GM21526 (cell line): Measurements from ENCODE around the gene SH2D3C.

Source experiments
- ATAC-seq: cut with Tn5 transposase; IDR thresholded peaks from one replicate; pipeline ENCODE4 v1.9.1; 2021; ENCODE audit warnings: moderate library complexity; ENCODE audit not compliant: unreplicated experiment, low FRiP score

SH2D3C gene

DNA sequence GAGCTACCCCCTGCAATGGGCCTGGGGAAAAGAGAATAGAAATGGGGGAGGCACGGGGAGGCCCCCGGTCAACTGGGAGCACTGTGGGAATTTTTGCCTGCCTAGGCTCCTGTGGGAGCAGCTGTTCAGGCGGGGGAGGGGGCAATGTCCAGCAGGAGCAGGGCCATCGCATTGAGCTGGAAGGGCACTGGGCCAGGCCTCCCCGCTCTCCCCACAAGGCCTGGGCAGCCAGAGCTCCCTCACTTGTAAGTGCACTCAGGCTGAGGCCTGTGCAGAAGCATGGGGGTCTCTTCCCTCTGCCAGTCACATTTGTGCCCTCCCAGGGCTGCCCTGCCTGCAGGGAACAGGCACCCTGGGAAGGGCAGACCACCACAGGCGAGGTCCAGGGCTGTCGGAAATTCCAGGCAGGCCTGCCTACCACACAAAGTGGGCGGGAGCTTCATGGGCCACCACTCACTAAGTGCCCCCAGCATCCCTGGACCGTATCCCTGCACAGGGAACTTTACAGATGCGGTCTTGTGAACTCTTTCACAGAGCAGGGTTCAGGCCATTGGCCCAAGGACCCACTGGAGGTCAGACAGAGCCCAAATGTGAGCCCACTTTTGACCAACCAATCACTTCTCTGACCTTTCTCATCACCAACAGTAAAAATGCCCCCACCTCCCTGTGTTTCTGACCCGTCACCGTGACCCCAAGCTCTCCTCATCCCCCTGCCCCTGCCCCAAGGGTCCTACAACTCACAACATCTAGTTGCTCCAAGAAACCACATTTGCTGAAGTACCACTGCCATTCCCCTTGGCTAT lies 72.7 kb downstream of the SH2D3C start:
- no peak for ATAC-seq

DNA sequence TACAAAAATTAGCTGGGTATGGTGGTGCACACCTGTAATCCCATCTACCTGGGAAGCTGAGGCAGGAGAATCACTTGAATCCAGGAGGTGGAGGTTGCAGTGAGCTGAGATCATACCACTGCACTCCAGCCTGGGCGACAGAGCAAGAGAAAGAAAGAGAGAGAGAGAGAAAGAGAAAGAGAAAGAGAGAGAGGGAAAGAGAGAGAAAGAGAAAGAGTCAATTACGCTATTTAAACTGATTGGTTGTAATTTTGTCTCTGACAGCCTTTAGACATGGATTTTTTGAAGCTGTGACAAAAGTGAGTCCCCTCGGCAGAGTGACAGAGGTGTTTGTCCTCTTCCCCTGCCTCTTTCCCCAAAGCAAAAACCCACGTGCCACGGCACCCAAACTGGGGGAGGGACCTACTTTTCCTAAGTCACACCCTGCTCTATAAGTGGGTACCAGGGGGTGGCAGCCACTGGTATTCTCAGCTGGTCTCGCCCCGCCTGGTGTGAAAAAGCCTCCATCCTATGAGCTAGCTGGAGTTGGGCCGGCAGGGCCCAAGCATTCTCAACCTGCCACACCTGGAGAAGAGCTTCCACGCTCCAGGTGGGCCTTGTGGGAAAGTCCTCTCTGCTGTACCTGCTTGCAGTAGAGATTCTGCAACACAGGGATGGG lies 75.0 kb downstream of the SH2D3C start:
- ATAC-seq = no peak

DNA sequence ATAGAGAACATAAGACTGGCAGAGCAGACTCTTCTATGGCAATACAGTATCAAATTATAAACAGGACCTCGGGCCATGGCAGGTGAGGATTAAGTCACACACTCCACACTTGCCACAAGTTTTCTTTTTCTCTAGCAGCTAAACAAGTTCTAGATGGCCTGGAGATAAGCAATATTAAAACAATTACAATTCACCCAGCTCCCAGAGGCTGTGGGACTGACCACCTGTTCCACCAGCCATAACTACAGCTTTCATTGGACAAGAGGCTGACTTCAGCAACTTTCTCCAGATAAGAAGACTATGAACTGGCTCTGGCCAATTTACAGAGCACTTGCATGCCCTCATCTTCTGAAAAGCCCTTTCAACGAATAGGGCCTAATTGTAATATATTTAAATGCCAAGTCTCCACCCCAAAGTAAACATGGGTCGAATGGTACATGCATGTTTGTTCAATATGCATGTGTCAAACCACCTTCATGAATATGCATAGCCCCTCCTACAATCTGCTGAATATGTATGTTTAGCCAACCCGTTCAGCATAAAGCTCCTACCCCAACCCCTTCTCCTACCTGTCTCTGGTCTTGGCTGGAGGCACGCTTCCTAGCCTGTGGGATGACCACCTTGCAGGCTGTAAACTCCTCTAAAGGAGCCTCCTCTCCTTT lies 77.7 kb downstream of the SH2D3C start:
- no peak for ATAC-seq

DNA sequence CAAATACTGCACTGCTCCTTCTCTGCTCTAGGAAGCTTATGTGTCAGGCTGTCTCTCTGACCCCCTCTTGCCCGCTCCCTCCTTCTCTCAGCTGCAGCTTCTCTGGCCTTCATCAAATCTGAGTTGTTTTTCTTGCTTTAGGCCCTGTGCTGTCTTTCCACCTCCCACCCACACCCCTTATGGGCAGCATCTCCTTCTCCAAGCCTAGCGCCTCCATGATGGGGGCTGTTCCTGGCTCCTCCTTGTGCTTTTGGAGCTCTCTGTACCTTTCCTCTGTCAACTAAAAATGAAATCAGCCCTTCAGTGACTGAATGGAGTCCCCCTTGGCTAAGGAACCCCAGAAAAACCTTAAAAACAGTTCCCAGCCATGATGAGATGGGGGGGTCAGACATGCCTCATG lies 78.3 kb downstream of the SH2D3C start:
- ATAC-seq = no peak

DNA sequence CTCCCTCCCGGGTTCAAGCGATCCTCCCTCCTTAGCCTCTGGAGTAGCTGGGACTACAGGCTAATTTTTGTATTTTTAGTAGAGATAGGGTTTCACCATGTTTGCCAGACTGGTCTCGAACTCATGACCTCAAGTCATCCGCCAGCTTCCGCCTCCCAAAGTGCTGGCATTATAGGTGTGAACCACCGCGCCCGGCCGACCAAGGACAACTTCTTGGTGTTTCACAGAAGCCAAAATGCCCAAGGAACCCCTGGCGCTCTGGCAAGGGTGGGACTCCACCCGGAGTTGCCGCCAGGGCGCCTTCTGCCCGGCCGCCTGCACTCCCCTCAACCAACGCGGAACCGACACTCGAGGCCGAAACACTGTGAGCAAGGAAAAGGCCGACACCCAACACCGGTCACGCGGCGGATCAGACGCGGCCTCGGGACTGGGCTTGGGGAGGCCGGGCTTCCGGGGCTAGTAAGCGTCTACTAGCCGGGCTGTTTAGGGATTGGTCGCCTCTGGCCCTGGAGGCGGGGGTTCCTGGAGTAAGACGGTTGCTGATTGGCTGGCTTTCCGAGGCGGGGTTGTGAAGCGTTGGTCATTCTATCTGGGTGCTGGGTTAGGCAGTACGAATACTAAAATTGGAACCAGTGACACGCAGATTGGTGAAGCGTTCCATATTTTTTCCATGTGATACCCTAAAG lies 79.3 kb downstream of the SH2D3C start:
- ATAC-seq = peak; percentile 88

DNA sequence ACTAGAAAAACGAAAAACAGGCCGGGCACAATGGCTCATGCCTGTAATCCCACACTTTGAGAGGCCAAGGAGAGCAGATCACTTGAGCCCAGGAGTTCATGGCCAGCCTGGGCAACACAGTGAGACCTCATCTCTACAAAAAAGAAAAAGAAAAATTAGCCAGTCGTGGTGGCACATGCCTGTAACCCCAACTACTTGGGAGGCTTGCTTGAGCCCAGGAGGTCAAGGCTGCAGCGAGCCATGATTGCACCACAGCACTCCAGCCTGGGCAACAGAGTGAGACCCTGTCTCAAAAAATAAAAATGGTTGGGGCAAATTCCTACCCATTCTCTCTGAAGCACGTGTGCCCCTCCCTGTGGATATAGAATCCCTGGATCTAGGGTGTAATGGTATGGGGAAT lies 80.1 kb downstream of the SH2D3C start:
- ATAC-seq = no peak

DNA sequence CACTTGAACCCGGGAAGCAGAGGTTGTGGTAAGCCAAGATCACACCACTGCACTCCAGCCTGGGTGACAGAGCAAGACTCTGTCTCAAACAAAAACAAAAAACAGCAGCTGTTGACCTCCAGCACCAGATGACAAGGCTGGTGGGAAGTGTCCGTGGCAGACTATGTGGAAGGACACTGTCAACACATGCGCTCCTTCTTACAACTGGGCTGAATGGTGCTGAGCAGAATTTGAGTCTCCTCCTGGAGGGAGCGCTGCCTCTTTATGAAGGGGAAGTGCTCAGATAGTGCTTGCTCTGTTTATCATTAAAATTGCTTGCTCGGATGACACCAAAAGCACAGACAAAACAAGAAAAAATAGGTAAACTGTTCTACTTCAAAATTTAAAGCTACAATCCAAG lies 80.9 kb downstream of the SH2D3C start:
- ATAC-seq = no peak

DNA sequence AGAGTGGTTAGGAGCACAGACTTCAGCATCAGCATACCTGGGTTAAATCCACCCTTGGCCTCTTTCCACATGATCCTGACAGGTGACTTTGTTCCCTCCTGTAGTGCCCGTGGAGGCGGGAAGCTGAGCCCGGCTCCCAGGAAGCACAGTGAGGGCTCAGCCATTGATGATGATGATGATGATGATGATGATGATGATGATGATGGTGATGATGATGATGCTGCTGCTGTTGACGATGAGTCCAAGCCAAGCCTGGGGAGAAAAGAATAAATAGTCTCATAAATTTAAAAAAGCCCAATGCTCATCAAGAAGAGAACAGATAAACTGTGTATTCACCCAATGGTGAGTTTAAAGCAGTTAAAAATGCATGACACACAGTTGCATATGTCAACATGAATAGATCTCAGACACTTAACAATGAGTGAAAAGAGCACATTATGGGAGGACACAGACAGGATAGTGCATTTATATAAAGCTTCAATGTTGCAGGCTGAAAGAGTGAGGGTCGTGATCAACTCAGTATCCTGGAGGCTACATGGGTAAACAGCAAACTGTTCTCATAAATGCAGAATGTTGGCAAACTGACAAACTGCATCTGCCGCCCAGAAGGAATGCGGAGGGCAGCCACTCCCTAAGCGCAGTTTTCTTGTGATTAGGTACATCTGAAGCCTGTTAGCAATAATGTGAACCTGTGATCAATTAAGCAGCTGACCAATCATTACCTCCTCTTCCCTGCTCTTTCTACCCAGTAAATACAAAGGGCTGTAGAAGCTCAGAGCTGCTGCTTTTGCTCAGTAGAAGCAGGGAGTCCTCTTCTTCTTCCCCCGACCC lies 83.4 kb downstream of the SH2D3C start:
- no peak for ATAC-seq

DNA sequence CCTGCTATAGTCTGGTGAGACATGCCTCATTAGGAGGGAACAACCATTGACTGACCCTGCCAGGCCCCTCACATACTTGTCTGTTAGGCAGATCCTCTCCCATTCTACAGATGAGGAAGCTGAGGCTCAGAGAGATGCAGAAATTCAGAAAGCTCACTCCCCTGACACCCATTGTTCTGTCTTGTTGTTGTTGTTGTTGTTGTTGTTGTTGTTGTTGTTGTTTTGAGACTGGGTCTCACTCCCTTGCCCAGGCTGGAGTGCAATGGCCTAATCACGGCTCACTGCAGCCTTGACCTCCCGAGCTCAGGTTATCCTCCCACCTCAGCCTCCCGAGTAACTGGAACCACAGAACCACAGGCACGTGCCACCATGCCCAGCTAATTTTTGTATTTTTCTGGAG lies 84.8 kb downstream of the SH2D3C start:
- no peak for ATAC-seq

DNA sequence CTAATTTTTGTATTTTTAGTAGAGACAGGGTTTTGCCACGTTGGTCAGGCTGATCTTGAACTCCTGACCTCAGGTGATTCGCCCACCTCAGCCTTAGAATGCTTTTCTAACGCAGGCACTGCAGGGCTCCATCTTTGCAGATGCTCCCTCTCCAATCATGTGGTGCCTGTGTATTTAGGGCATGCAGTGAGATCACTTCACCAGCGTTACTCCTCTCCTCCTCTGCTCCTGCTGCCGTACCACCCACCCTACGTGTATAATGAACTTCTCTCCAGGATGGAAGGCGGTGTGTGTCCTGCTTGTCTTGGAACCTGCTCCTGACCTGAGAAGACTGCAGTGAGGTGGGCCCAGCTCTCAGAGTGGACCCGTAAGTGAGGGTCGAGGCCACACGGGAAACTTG lies 85.3 kb downstream of the SH2D3C start:
- ATAC-seq = no peak

DNA sequence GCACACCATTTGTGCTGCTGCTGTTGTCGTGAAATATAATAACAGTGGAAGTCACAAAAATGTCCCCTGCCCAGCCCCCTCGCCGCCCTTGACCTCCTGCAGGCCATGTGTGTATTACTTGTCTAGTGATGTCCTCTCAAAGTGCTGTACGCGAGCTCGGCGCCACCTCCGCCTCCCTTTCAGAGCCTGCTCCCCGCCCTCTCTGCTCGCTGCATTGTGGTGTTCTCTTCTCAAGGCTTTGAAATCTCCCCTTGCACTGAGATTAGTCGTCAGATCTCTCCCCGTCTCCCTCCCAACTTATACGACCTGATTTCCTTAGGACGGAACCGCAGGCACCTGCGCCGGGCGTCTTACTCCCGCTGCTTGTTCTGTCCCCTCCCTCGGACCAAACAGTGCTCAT lies 86.4 kb downstream of the SH2D3C start:
- ATAC-seq = no peak

DNA sequence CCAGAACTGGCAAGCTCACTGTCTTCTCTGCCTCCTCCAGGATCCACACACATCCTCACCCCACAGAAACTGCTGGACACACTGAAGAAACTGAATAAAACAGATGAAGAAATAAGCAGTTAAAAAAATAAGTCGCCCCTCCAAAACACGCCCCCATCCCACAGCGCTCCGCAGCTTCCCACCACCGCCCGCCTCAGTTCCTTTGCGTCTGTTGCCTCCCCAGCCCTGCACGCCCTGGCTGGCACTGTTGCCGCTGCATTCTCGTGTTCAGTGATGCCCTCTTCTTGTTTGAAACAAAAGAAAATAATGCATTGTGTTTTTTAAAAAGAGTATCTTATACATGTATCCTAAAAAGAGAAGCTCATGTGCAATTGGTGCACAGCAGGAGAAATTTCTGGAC lies 87.7 kb downstream of the SH2D3C start:
- no peak for ATAC-seq

DNA sequence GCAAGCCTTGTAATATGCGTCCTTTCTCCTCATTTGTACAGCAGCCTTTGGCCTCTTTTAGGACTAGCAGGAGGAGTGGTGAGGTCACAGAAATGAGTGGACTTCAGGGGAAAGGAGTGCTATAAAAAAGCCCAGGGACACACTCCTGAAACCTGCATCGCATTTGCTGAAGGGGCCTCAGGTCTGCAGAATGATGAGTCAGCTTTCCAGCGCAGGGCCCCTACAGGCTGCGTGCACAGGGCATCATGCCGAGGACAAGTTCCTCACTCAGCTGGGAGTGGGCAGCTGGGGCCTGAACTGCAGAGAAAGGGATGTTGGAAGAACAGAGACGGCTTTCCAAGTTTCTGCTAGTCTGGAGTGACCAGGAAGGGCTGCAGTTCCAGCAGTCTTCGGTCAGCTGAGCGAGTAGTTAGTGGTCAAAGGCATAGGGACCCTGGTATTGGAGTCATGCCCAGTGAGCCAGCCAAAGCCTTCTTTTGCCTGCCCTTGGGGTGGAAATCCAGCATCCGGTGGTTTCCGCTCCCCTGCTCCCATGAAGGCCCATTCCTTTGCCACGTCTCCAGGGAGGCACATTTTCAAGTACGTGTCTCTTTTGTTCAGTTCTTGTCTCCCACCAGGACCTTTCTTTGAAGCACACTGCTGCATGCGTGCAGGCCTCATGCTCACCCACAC lies 89.0 kb downstream of the SH2D3C start:
- no peak for ATAC-seq
